ENCODE data around the gene LENG9. TPM values are rescaled to one million over a fixed set of nuclear protein-coding genes. Genes with fewer than 3 reads are reported as not detected.
"Not testable (repeated sequence)": the region's sequence is repeated elsewhere in the genome, so short reads cannot be mapped to it uniquely, and the experiment has no call there.

Gene LENG9
- total RNA-seq (1 to 10 TPM; 4.4 to 6.0 TPM), total RNA-seq (4.4 to 9.2 reads per million in 2 donors)

- peak within 1 kb of the TSS; percentile 82 for H3K4me3 Mint-ChIP-seq
- H3K27ac Mint-ChIP-seq, result peak within 1 kb of the TSS; percentile 92
- peaks cover 31% of the 10 kb centered on the region for H3K4me1 Mint-ChIP-seq
- peaks cover 5% of the 10 kb centered on the region for H3K36me3 Mint-ChIP-seq (ENCODE audit: low read depth)
- no peaks in the 10 kb centered on the region for H3K27me3 Mint-ChIP-seq
- peak; percentile 88 to 93 (median 89) for DNase-seq
- H3K9me3 ChIP-seq (ENCODE audit: control insufficient read depth, low read length, poor library complexity, severe bottlenecking), result no peaks in the 10 kb centered on the region
- ATAC-seq, result peak; percentile 74
These were observed at the start of gene LENG9 for GRCh38 chr19:54463531-54464043. LENG9 (minus strand) TSS chr19:54463778; CDS start chr19:54463526, 252 bp downstream.

GRCh38 chr19:54509200-54509940 is 45.8 kb upstream of the LENG9 start:
- not testable (repeated sequence) for H3K9me3 ChIP-seq (ENCODE audit: control insufficient read depth, low read length, poor library complexity, severe bottlenecking); H3K4me1 Mint-ChIP-seq; H3K27ac Mint-ChIP-seq; DNase-seq; H3K4me3 Mint-ChIP-seq; H3K36me3 Mint-ChIP-seq (ENCODE audit: low read depth)
- H3K27me3 Mint-ChIP-seq, result peaks cover 53% of the 10 kb centered on the region
- peak; percentile 79 for ATAC-seq

GRCh38 chr19:54508487-54508886 is 44.9 kb upstream of the LENG9 start:
- H3K9me3 ChIP-seq (ENCODE audit: control insufficient read depth, low read length, poor library complexity, severe bottlenecking); H3K4me1 Mint-ChIP-seq; ATAC-seq; H3K36me3 Mint-ChIP-seq (ENCODE audit: low read depth); DNase-seq; H3K4me3 Mint-ChIP-seq; H3K27ac Mint-ChIP-seq: not testable (repeated sequence)
- H3K27me3 Mint-ChIP-seq, result peaks cover 53% of the 10 kb centered on the region

GRCh38 chr19:54507824-54508223 is 44.2 kb upstream of the LENG9 start:
- Mint-ChIP-seq H3K36me3 (ENCODE audit: low read depth) (no peaks in the 10 kb centered on the region), H3K27ac (no peak overlapping the region), H3K27me3 (peaks cover 46% of the 10 kb centered on the region), H3K4me3 (no peak overlapping the region), H3K4me1 (peaks cover 9% of the 10 kb centered on the region)
- ATAC-seq, result no peak
- H3K9me3 ChIP-seq (ENCODE audit: control insufficient read depth, low read length, poor library complexity, severe bottlenecking), result no peaks in the 10 kb centered on the region
- no peak for DNase-seq

GRCh38 chr19:54507038-54507717 is 43.6 kb upstream of the LENG9 start:
- peaks cover 47% of the 10 kb centered on the region for H3K27me3 Mint-ChIP-seq
- ATAC-seq, result peak; percentile 58
- not testable (repeated sequence) for H3K9me3 ChIP-seq (ENCODE audit: control insufficient read depth, low read length, poor library complexity, severe bottlenecking); DNase-seq; H3K4me1 Mint-ChIP-seq; H3K36me3 Mint-ChIP-seq (ENCODE audit: low read depth)
- H3K27ac Mint-ChIP-seq, result peak overlapping the region; percentile 19
- H3K4me3 Mint-ChIP-seq, result peak overlapping the region; percentile 51

- H3K9me3 ChIP-seq (ENCODE audit: control insufficient read depth, low read length, poor library complexity, severe bottlenecking), result no peaks in the 10 kb centered on the region
- Mint-ChIP-seq H3K4me3 (no peak overlapping the region), H3K36me3 (ENCODE audit: low read depth) (no peaks in the 10 kb centered on the region), H3K27ac (peak overlapping the region; percentile 19), H3K27me3 (peaks cover 49% of the 10 kb centered on the region), H3K4me1 (peaks cover 9% of the 10 kb centered on the region)
- ATAC-seq (no peak), DNase-seq (no peak)
These were observed 42.5 kb upstream of the LENG9 start for GRCh38 chr19:54506079-54506478.

GRCh38 chr19:54505542-54505941 is 42.0 kb upstream of the LENG9 start:
- H3K9me3 ChIP-seq (ENCODE audit: control insufficient read depth, low read length, poor library complexity, severe bottlenecking); H3K4me1 Mint-ChIP-seq; H3K27ac Mint-ChIP-seq; H3K36me3 Mint-ChIP-seq (ENCODE audit: low read depth); DNase-seq; H3K4me3 Mint-ChIP-seq; ATAC-seq: not testable (repeated sequence)
- H3K27me3 Mint-ChIP-seq, result peaks cover 54% of the 10 kb centered on the region

GRCh38 chr19:54502518-54503048 is 39.0 kb upstream of the LENG9 start, which contains the start of gene LAIR2:
LAIR2 (plus strand) TSS chr19:54502831; CDS start chr19:54502919, 88 bp downstream.
- no peak within 1 kb of the TSS for H3K4me3 Mint-ChIP-seq
- H3K9me3 ChIP-seq (ENCODE audit: control insufficient read depth, low read length, poor library complexity, severe bottlenecking), result no peaks in the 10 kb centered on the region
- H3K36me3 Mint-ChIP-seq (ENCODE audit: low read depth), result no peaks in the 10 kb centered on the region
- DNase-seq (no peak), ATAC-seq (no peak)
- no peak within 1 kb of the TSS for H3K27ac Mint-ChIP-seq
- H3K4me1 Mint-ChIP-seq, result peaks cover 17% of the 10 kb centered on the region
- peaks cover 53% of the 10 kb centered on the region for H3K27me3 Mint-ChIP-seq

GRCh38 chr19:54498451-54498772 is 34.8 kb upstream of the LENG9 start:
- not testable (repeated sequence) for DNase-seq; H3K27ac Mint-ChIP-seq; H3K4me3 Mint-ChIP-seq; H3K36me3 Mint-ChIP-seq (ENCODE audit: low read depth); H3K9me3 ChIP-seq (ENCODE audit: control insufficient read depth, low read length, poor library complexity, severe bottlenecking)
- peaks cover 41% of the 10 kb centered on the region for H3K27me3 Mint-ChIP-seq
- H3K4me1 Mint-ChIP-seq, result peaks cover 14% of the 10 kb centered on the region
- ATAC-seq, result peak; percentile 41

GRCh38 chr19:54497747-54498450 is 34.3 kb upstream of the LENG9 start:
- not testable (repeated sequence) for H3K36me3 Mint-ChIP-seq (ENCODE audit: low read depth); H3K9me3 ChIP-seq (ENCODE audit: control insufficient read depth, low read length, poor library complexity, severe bottlenecking); H3K27ac Mint-ChIP-seq; DNase-seq
- Mint-ChIP-seq H3K4me1 (peaks cover 14% of the 10 kb centered on the region), H3K4me3 (peak overlapping the region; percentile 33), H3K27me3 (peaks cover 46% of the 10 kb centered on the region)
- ATAC-seq, result peak; percentile 82

- H3K36me3 Mint-ChIP-seq (ENCODE audit: low read depth); DNase-seq; H3K27ac Mint-ChIP-seq; H3K4me3 Mint-ChIP-seq; H3K9me3 ChIP-seq (ENCODE audit: control insufficient read depth, low read length, poor library complexity, severe bottlenecking); ATAC-seq: not testable (repeated sequence)
- H3K27me3 Mint-ChIP-seq, result peaks cover 30% of the 10 kb centered on the region
- H3K4me1 Mint-ChIP-seq, result peaks cover 19% of the 10 kb centered on the region
These were observed 31.7 kb upstream of the LENG9 start for GRCh38 chr19:54495284-54495683.

- Mint-ChIP-seq H3K27ac (no peak overlapping the region), H3K36me3 (ENCODE audit: low read depth) (no peaks in the 10 kb centered on the region), H3K27me3 (peaks cover 31% of the 10 kb centered on the region), H3K4me3 (no peak overlapping the region), H3K4me1 (peaks cover 18% of the 10 kb centered on the region)
- DNase-seq (no peak), ATAC-seq (no peak)
- no peaks in the 10 kb centered on the region for H3K9me3 ChIP-seq (ENCODE audit: control insufficient read depth, low read length, poor library complexity, severe bottlenecking)
These were observed 30.5 kb upstream of the LENG9 start for GRCh38 chr19:54493967-54494585.

Measured in T-helper 17 cell (primary cell).